ENCODE data around the gene UPK3B. TPM values are rescaled to one million over a fixed set of nuclear protein-coding genes. Genes with fewer than 3 reads are reported as not detected.
A peak's percentile ranks its signal among the peaks of the same experiment; 100 is the strongest.
"Not testable (repeated sequence)": the region's sequence is repeated elsewhere in the genome, so short reads cannot be mapped to it uniquely, and the experiment has no call there.

Gene UPK3B
- total and polyA plus RNA-seq, 2 of the 13 experiments (the other 11 are each of a cell fraction or from before 2014, with no cell fraction given), result not detected

- H2AFZ ChIP-seq (ENCODE audit: low read length); H3K27me3 ChIP-seq (ENCODE audit: control insufficient read depth in 1 of 2, insufficient read depth in 2 of 2, low read length in 2 of 2); intact Hi-C loops (cut with micrococcal nuclease; ENCODE audit: unreplicated experiment); H3K9me3 ChIP-seq (ENCODE audit: low read length); DNase-seq (ENCODE audit: low spot score); in situ Hi-C loops (cut with HindIII; ENCODE audit: extremely low pct_ligation_motif_present, low pct_unique_long_range_greater_than_20kb); BruUV-seq (replicated peaks); H3K79me2 ChIP-seq (ENCODE audit: insufficient read depth, low read length); H3K4me3 ChIP-seq (replicated peaks in 1 of 3; ENCODE audit: insufficient read depth in 1 of 3, low read depth in 2 of 3, low read length in 3 of 3); H3K4me2 ChIP-seq (ENCODE audit: low read depth, low read length); H4K20me1 ChIP-seq (ENCODE audit: insufficient read depth, low read length); H3K27ac ChIP-seq (ENCODE audit: extremely low read length, insufficient read depth, low read length); H3K36me3 ChIP-seq (replicated peaks in 1 of 2; ENCODE audit: control insufficient read depth in 1 of 2, insufficient read depth in 2 of 2, low read length in 2 of 2); POLR2A ChIA-PET; FAIRE-seq; CTCF ChIA-PET (ENCODE audit: low intra/inter-chr PET ratio, low total read pairs); H3K9ac ChIP-seq (ENCODE audit: insufficient read depth, low read depth, low read length); H3K4me1 ChIP-seq (ENCODE audit: insufficient read depth, low read length): not testable (repeated sequence)
- TF ChIP-seq ZBTB33 (CRISPR knock-in tag; IDR thresholded peaks at IDR 0.05), result 0 out of 2 replicates have a peak, but pooled peaks have one; percentile 19
- TF ChIP-seq STAG1 (CRISPR knock-in tag; IDR thresholded peaks at IDR 0.05), result peak; percentile 36
- peak; percentile 36 for TF ChIP-seq CTCF (CRISPR knock-in tag; IDR thresholded peaks at IDR 0.05)
- ATAC-seq, result peak; percentile 12; the same call in 1 of the 3 replicates
- no CpG with 5 or more reads among the region's 19 CpGs for WGBS (ENCODE audit: low lambda C conversion rate)
Measured at GRCh38 chr7:76499924-76500241, 10.5 kb upstream of the UPK3B start.

DNA sequence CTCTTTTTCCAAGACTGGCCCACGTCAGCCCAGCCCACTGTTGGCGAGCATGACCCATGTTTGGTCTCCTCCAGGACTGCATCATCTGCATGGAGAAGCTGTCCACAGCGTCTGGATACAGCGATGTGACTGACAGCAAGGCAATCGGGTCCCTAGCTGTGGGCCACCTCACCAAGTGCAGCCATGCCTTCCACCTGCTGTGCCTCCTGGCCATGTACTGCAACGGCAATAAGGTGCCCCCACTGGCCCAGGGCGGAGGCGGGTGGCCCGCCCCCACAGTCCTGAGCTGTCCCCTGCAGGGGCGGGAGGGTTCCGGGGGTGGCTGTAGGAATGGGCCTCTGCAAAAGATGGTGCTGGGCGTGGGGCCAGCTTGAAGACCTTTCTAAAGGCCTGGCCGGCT lies 8.1 kb upstream of the UPK3B start:
- H3K4me3 ChIP-seq (replicated peaks in 1 of 3; ENCODE audit: insufficient read depth in 1 of 3, low read depth in 2 of 3, low read length in 3 of 3); H3K27me3 ChIP-seq (ENCODE audit: control insufficient read depth in 1 of 2, insufficient read depth in 2 of 2, low read length in 2 of 2); H4K20me1 ChIP-seq (ENCODE audit: insufficient read depth, low read length); ATAC-seq; BruUV-seq (replicated peaks); H3K36me3 ChIP-seq (replicated peaks in 1 of 2; ENCODE audit: control insufficient read depth in 1 of 2, insufficient read depth in 2 of 2, low read length in 2 of 2); H2AFZ ChIP-seq (ENCODE audit: low read length); H3K4me1 ChIP-seq (ENCODE audit: insufficient read depth, low read length); H3K9ac ChIP-seq (ENCODE audit: insufficient read depth, low read depth, low read length); in situ Hi-C loops (cut with HindIII; ENCODE audit: extremely low pct_ligation_motif_present, low pct_unique_long_range_greater_than_20kb); H3K9me3 ChIP-seq (ENCODE audit: low read length); H3K79me2 ChIP-seq (ENCODE audit: insufficient read depth, low read length); intact Hi-C loops (cut with micrococcal nuclease; ENCODE audit: unreplicated experiment); POLR2A ChIA-PET; DNase-seq (ENCODE audit: low spot score); CTCF ChIA-PET (ENCODE audit: low intra/inter-chr PET ratio, low total read pairs); H3K27ac ChIP-seq (ENCODE audit: extremely low read length, insufficient read depth, low read length); H3K4me2 ChIP-seq (ENCODE audit: low read depth, low read length); FAIRE-seq: not testable (repeated sequence)
- 77% methylated on average over 6 of the region's 13 CpGs for WGBS (ENCODE audit: low lambda C conversion rate)

DNA sequence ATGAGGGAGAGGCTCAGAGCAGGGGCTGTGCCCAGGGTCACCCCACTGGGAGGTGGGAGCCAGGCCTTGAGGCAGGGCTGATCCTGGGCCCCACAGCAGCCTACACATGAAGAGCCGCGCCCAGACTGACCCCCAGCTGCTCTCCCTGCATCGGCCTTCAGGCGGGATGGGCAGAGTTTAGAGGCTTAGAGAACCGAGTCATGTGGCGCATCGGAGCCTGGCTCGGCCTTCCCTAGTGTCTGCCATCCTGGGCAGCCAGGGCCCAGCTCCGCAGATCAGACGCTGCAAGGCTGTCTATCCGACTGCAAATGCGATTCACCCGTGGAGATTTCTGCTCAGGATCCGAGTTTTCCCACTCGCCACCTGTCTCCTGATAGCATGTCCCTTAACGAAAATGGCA lies 7.5 kb upstream of the UPK3B start:
- POLR2A ChIA-PET; H3K36me3 ChIP-seq (replicated peaks in 1 of 2; ENCODE audit: control insufficient read depth in 1 of 2, insufficient read depth in 2 of 2, low read length in 2 of 2); H3K9me3 ChIP-seq (ENCODE audit: low read length); H3K79me2 ChIP-seq (ENCODE audit: insufficient read depth, low read length); BruUV-seq (replicated peaks); DNase-seq (ENCODE audit: low spot score); H3K27me3 ChIP-seq (ENCODE audit: control insufficient read depth in 1 of 2, insufficient read depth in 2 of 2, low read length in 2 of 2); H3K4me1 ChIP-seq (ENCODE audit: insufficient read depth, low read length); intact Hi-C loops (cut with micrococcal nuclease; ENCODE audit: unreplicated experiment); H3K4me3 ChIP-seq (replicated peaks in 1 of 3; ENCODE audit: insufficient read depth in 1 of 3, low read depth in 2 of 3, low read length in 3 of 3); CTCF ChIA-PET (ENCODE audit: low intra/inter-chr PET ratio, low total read pairs); H3K9ac ChIP-seq (ENCODE audit: insufficient read depth, low read depth, low read length); H3K4me2 ChIP-seq (ENCODE audit: low read depth, low read length); in situ Hi-C loops (cut with HindIII; ENCODE audit: extremely low pct_ligation_motif_present, low pct_unique_long_range_greater_than_20kb); H2AFZ ChIP-seq (ENCODE audit: low read length); ATAC-seq; H4K20me1 ChIP-seq (ENCODE audit: insufficient read depth, low read length); H3K27ac ChIP-seq (ENCODE audit: extremely low read length, insufficient read depth, low read length); FAIRE-seq: not testable (repeated sequence)
- WGBS (ENCODE audit: low lambda C conversion rate), result 93% methylated on average over 10 of the region's 16 CpGs

Measured in HepG2 (cell line).